Vagina (tissue), 2 donors: ENCODE data around the gene RNASE1. TPM values are rescaled to one million over a fixed set of nuclear protein-coding genes. Genes with fewer than 3 reads are reported as not detected.

ENCODE experiments used
- DNase-seq, 2 donors: peaks; one replicate each; pipeline ENCODE4 v3.0.0-alpha.2; 2017; ENCODE audit errors: extremely low spot score in 2 of 2
- H3K27ac ChIP-seq: fragments of 200-600 bp; sonication (generic); one replicate; pipeline ENCODE4 v1.5.1; 2019
- H3K27me3 ChIP-seq: fragments of 200-600 bp; sonication (generic); one replicate; pipeline ENCODE4 v1.5.1; 2019
- H3K36me3 ChIP-seq, 2 donors: fragments of 200-600 bp; sonication (generic); one replicate each; pipeline ENCODE4 v1.5.1; 2017 to 2019
- H3K4me1 ChIP-seq: fragments of 200-600 bp; sonication (generic); one replicate; pipeline ENCODE4 v1.5.1; 2019
- H3K4me3 ChIP-seq, 2 donors: fragments of 200-600 bp; sonication (generic); 1 replicate in 1 of 2; 2 replicates in 1 of 2; pipeline ENCODE4 v1.5.1; 2016 to 2019
- H3K9me3 ChIP-seq: fragments of 200-600 bp; sonication (generic); one replicate; pipeline ENCODE4 v1.5.1; 2019
- CTCF ChIP-seq, 3 experiments: fragments of 450-650 bp in 2 of 3; fragments of 200-600 bp in 1 of 3; sonication (generic) in 1 of 3; IDR thresholded peaks; one replicate each; pipeline ENCODE4 v1.5.1; 2017 to 2019; ENCODE audit warnings: antibody characterized with exemption in 3 of 3, mild to moderate bottlenecking in 2 of 3, moderate library complexity in 2 of 3
- POLR2A ChIP-seq, 2 donors: fragments of 450-650 bp; IDR thresholded peaks; one replicate each; pipeline ENCODE4 v1.6.1; 2017; ENCODE audit warnings: antibody characterized with exemption in 2 of 2, mild to moderate bottlenecking in 2 of 2, moderate library complexity in 2 of 2
- POLR2AphosphoS5 ChIP-seq, 2 donors: sonication (generic); formaldehyde crosslinking; IDR thresholded peaks; one replicate each; pipeline ENCODE4 v1.9.0; 2017; ENCODE audit warnings: antibody characterized with exemption in 2 of 2, mild to moderate bottlenecking in 2 of 2, low read depth in 1 of 2; ENCODE audit not compliant: insufficient read depth in 1 of 2
- intact Hi-C: fragments of 100-400 bp; cut with DNase I; formaldehyde crosslinking; loops from one replicate; pipeline ENCODE4 v1.15.1; 2023
- total RNA-seq: library from RNA; depleted of rRNA; stranded (reverse); fragments of >200 nt; gene quantifications from one replicate; pipeline ENCODE4 v1.2.3, GENCODE V29; 2016

Gene RNASE1
- total RNA-seq, 1 donor from 2014 or later: 174 TPM

GRCh38 chr14:20755037-20755436, 47.6 kb downstream of the RNASE1 start:
- Histone ChIP-seq H3K4me3 (no peak overlapping the region), H3K27ac (no peak overlapping the region), H3K9me3 (peaks cover 6% of the 10 kb centered on the region), H3K4me1 (no peaks in the 10 kb centered on the region), H3K27me3 (no peaks in the 10 kb centered on the region), H3K36me3 (no peaks in the 10 kb centered on the region)
- no peak for DNase-seq
- TF ChIP-seq CTCF (IDR thresholded peaks at IDR 0.05): no peak
- no peak for TF ChIP-seq POLR2A (IDR thresholded peaks at IDR 0.05)
- TF ChIP-seq POLR2AphosphoS5 (IDR thresholded peaks at IDR 0.05; ENCODE audit: insufficient read depth in 1 of 2, low read depth in 1 of 2): no peak
- intact Hi-C loops: no loop called here

- Histone ChIP-seq H3K27ac (no peak overlapping the region), H3K9me3 (peaks cover 6% of the 10 kb centered on the region), H3K27me3 (no peaks in the 10 kb centered on the region), H3K36me3 (no peaks in the 10 kb centered on the region), H3K4me1 (no peaks in the 10 kb centered on the region), H3K4me3 (no peak overlapping the region)
- no peak for DNase-seq
- no peak for TF ChIP-seq POLR2A (IDR thresholded peaks at IDR 0.05)
- TF ChIP-seq CTCF (IDR thresholded peaks at IDR 0.05): no peak
- no peak for TF ChIP-seq POLR2AphosphoS5 (IDR thresholded peaks at IDR 0.05; ENCODE audit: insufficient read depth in 1 of 2, low read depth in 1 of 2)
- intact Hi-C loops: no loop called here
Observed at GRCh38 chr14:20754308-20754707, 48.3 kb downstream of the RNASE1 start.

- Histone ChIP-seq H3K4me3 (no peak overlapping the region), H3K27me3 (no peaks in the 10 kb centered on the region), H3K27ac (no peak overlapping the region), H3K36me3 (no peaks in the 10 kb centered on the region), H3K4me1 (no peaks in the 10 kb centered on the region), H3K9me3 (peaks cover 6% of the 10 kb centered on the region)
- no peak for TF ChIP-seq CTCF (IDR thresholded peaks at IDR 0.05)
- no peak for TF ChIP-seq POLR2AphosphoS5 (IDR thresholded peaks at IDR 0.05; ENCODE audit: insufficient read depth in 1 of 2, low read depth in 1 of 2)
- no peak for TF ChIP-seq POLR2A (IDR thresholded peaks at IDR 0.05)
- intact Hi-C loops: no loop called here
- no peak for DNase-seq
Observed at GRCh38 chr14:20751963-20752562, 50.6 kb downstream of the RNASE1 start.

Other genes starting within 250 kb of the RNASE1 start
- gene RNASE9, start 241.8 kb downstream of the RNASE1 start, total RNA-seq: not detected
- gene RNASE11, start 214.8 kb downstream of the RNASE1 start, total RNA-seq: not detected
- not detected for gene RNASE12, start 211.5 kb downstream of the RNASE1 start, total RNA-seq
- gene OR6S1, start 161.2 kb downstream of the RNASE1 start, total RNA-seq: not detected
- gene RNASE4, start 118.3 kb downstream of the RNASE1 start, total RNA-seq: 132 TPM
- gene ANG, start 114.1 kb downstream of the RNASE1 start, total RNA-seq: 34.9 TPM
- gene EDDM3A, start 57.0 kb downstream of the RNASE1 start, total RNA-seq: not detected
- not detected for gene EDDM3B, start 34.4 kb downstream of the RNASE1 start, total RNA-seq
- gene RNASE6, start 21.6 kb downstream of the RNASE1 start, total RNA-seq: 4.7 TPM
- gene RNASE3, start 88.5 kb upstream of the RNASE1 start, total RNA-seq: not detected
- gene RNASE2, start 152.6 kb upstream of the RNASE1 start, total RNA-seq: 1.5 TPM
- 77.1 TPM for gene METTL17, start 187.1 kb upstream of the RNASE1 start, total RNA-seq
- gene SLC39A2, start 196.4 kb upstream of the RNASE1 start, total RNA-seq: 5.4 TPM
- 307 TPM for gene NDRG2, start 222.2 kb upstream of the RNASE1 start, total RNA-seq
- not detected for gene TPPP2, start 227.4 kb upstream of the RNASE1 start, total RNA-seq
- not detected for gene RNASE13, start 232.0 kb upstream of the RNASE1 start, total RNA-seq
- gene RNASE7, start 239.5 kb upstream of the RNASE1 start, total RNA-seq: 18.2 TPM